Epithelial cell of proximal tubule (primary cell): ENCODE results near the gene IQCH. TPM values are rescaled to one million over a fixed set of nuclear protein-coding genes. Genes with fewer than 3 reads are reported as not detected.

Experiments used
- DNase-seq: peaks from one replicate; pipeline ENCODE4 v3.0.0-alpha.2; 2011; ENCODE audit warnings: low read depth
- H3K4me3 ChIP-seq: 2 replicates; pipeline ENCODE4 v1.5.1; 2011; ENCODE audit warnings: low read depth, mild to moderate bottlenecking, low read length
- CTCF ChIP-seq: conservative IDR thresholded peaks from 2 replicates; pipeline ENCODE4 v1.5.1; 2012; ENCODE audit warnings: low read depth, mild to moderate bottlenecking, low read length
- total RNA-seq: library from RNA; depleted of rRNA; stranded (reverse); fragments of >200 nt; gene quantifications from 2 replicates; pipeline ENCODE4 v1.2.3, GENCODE V29; 2015

The IQCH gene
- total RNA-seq, 1 donor from 2014 or later: 0.92 TPM

- DNase-seq: no peak
- no peak overlapping the region for H3K4me3 ChIP-seq
- TF ChIP-seq CTCF: no peak
Measured at GRCh38 chr15:67296684-67297083, 42.1 kb downstream of the IQCH start.

GRCh38 chr15:67300266-67301025 is 45.9 kb downstream of the IQCH start:
- H3K4me3 ChIP-seq: no peak overlapping the region
- no peak for DNase-seq
- no peak for TF ChIP-seq CTCF

- DNase-seq: no peak
- peak; percentile 66 for TF ChIP-seq CTCF
- H3K4me3 ChIP-seq: no peak overlapping the region
Measured at GRCh38 chr15:67303490-67304363, 49.1 kb downstream of the IQCH start.

GRCh38 chr15:67304778-67305177 is 50.2 kb downstream of the IQCH start:
- TF ChIP-seq CTCF: no peak
- DNase-seq: no peak

GRCh38 chr15:67305506-67305905 is 50.9 kb downstream of the IQCH start:
- no peak overlapping the region for H3K4me3 ChIP-seq
- no peak for DNase-seq
- no peak for TF ChIP-seq CTCF

More at GRCh38 chr15:67304778-67305177, 50.2 kb downstream of the IQCH start:
- H3K4me3 ChIP-seq: no peak overlapping the region

GRCh38 chr15:67307156-67307555 is 52.6 kb downstream of the IQCH start:
- H3K4me3 ChIP-seq: no peak overlapping the region
- no peak for TF ChIP-seq CTCF
- no peak for DNase-seq
